Astrocyte of the spinal cord (primary cell): ENCODE data around the gene CALML4.
"Not testable (repeated sequence)": the region's sequence is repeated elsewhere in the genome, so short reads cannot be mapped to it uniquely, and the experiment has no call there.

Experiments
- DNase-seq: peaks from one replicate; pipeline ENCODE4 v3.0.0; 2011; ENCODE audit warnings: low read depth, low spot score
- H3K4me3 ChIP-seq: 2 replicates; pipeline ENCODE4 v1.5.1; 2011; ENCODE audit warnings: low read depth, mild to moderate bottlenecking, low read length, moderate library complexity
- CTCF ChIP-seq: IDR thresholded peaks from 2 replicates; pipeline ENCODE4 v1.5.1; 2012; ENCODE audit warnings: low read depth, mild to moderate bottlenecking, low read length, inconsistent platforms
- in situ Hi-C: cut with HindIII; loops from 2 replicates; pipeline ENCODE4 v1.10.0; 2017; ENCODE audit warnings: low sequenced_read_pairs

The CALML4 gene

GRCh38 chr15:68218331-68218730 is 13.2 kb upstream of the CALML4 start:
- no peak for TF ChIP-seq CTCF
- DNase-seq, result no peak
- in situ Hi-C loops, result no loop called here
- no peak overlapping the region for H3K4me3 ChIP-seq

- no peak overlapping the region for H3K4me3 ChIP-seq
- no peak for DNase-seq
- in situ Hi-C loops, result no loop called here
- no peak for TF ChIP-seq CTCF
Measured at GRCh38 chr15:68217341-68217740, 12.2 kb upstream of the CALML4 start.

GRCh38 chr15:68214838-68215254 is 9.7 kb upstream of the CALML4 start:
- in situ Hi-C loops, result no loop called here
- no peak overlapping the region for H3K4me3 ChIP-seq
- DNase-seq, result no peak
- no peak for TF ChIP-seq CTCF

GRCh38 chr15:68213991-68214837 is 9.1 kb upstream of the CALML4 start:
- no peak overlapping the region for H3K4me3 ChIP-seq
- in situ Hi-C loops, result no loop called here
- no peak for TF ChIP-seq CTCF
- no peak for DNase-seq

GRCh38 chr15:68213491-68213845 is 8.3 kb upstream of the CALML4 start:
- in situ Hi-C loops, H3K4me3 ChIP-seq, DNase-seq: not testable (repeated sequence)

- DNase-seq, result no peak
- TF ChIP-seq CTCF, result no peak
- in situ Hi-C loops, result no loop called here
- H3K4me3 ChIP-seq, result no peak overlapping the region
Measured at GRCh38 chr15:68211656-68212320, 6.7 kb upstream of the CALML4 start.
